ENCODE data around the gene MYOCOS.
"Not testable (repeated sequence)": the region's sequence is repeated elsewhere in the genome, so short reads cannot be mapped to it uniquely, and the experiment has no call there.

MYOCOS gene

DNA sequence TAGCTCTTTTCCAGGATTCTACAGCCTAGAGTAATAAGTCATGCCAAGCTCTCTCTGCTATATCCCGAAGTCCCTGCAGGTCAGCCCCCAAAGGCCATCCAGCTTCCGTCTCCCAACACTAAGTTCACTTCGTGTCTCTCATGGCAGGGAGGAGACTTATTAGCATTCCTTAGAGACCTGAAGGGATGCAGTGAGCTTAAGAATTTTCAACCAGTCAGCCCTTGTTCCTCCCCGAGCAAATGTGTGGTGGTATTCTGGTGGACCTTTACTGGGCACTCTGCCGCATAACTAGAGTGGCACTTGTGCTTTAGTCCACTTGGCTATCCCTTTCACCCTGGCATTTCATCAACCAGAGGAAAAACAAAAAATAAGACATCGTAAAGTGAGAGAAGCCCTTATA is 19.0 kb upstream of the MYOCOS start:
- H3K4me1 Mint-ChIP-seq (ENCODE audit: low read depth); intact Hi-C loops (cut with micrococcal nuclease); H3K9me3 Mint-ChIP-seq; H3K36me3 Mint-ChIP-seq (ENCODE audit: low read depth); H3K27ac Mint-ChIP-seq; H3K4me3 Mint-ChIP-seq; H3K27me3 Mint-ChIP-seq: not testable (repeated sequence)

DNA sequence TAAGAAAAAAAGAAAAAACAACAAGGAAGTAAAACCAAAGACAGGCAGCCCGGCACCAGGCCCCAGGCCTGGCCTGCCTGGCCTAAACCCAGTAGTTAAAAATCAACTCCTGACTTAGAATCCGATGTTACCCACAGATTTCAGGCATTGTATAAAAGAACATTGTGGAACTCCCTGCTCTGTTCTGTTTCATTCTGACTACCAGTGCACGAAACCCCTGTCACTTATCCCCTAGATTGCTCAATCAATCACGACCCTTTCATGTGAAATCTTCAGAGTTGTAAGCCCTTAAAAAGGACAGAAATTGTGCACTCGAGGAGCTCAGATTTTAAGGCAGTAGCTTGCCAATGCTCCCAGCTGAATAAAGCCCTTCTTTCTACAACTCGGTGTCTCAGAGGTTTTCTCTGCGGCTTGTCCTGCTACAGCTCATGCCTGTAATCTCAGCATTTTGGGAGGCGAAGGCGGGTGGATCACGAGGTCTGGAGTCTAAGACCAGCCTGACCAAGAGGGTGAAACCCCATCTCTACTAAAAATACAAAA is 15.6 kb upstream of the MYOCOS start:
- H3K36me3 Mint-ChIP-seq (ENCODE audit: low read depth) = no peaks in the 10 kb centered on the region

DNA sequence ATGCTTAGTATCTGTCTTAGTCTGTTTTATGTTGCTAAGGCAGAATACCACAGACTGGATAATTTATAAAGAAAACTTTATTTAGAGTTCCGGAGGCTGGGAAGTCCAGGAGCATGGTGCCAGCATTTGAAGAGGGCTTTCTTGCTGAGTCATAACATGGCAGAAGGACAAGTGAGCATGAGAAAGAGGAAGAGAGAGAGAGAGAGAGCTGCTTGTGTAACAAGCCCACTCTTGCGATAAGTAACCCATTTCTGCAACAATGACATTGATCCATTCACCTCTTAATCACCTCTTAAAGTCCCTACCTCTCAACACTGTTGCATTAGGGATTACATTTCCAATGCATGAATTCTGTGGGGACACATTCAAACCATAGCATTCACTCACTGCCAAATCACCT is 11.7 kb upstream of the MYOCOS start:
- no peak overlapping the region for H3K4me3 Mint-ChIP-seq
- H3K27ac Mint-ChIP-seq = no peak overlapping the region
- peaks cover 6% of the 10 kb centered on the region for H3K4me1 Mint-ChIP-seq (ENCODE audit: low read depth)
- no peaks in the 10 kb centered on the region for H3K36me3 Mint-ChIP-seq (ENCODE audit: low read depth)
- H3K9me3 Mint-ChIP-seq = no peaks in the 10 kb centered on the region
- no peaks in the 10 kb centered on the region for H3K27me3 Mint-ChIP-seq
- intact Hi-C loops (cut with micrococcal nuclease) = no loop called here

More for the DNA sequence above, 15.6 kb upstream of the MYOCOS start:
- Mint-ChIP-seq H3K9me3 (no peaks in the 10 kb centered on the region), H3K4me1 (ENCODE audit: low read depth) (peaks cover 6% of the 10 kb centered on the region), H3K27me3 (no peaks in the 10 kb centered on the region), H3K4me3 (no peak overlapping the region), H3K27ac (no peak overlapping the region)
- intact Hi-C loops (cut with micrococcal nuclease) = no loop called here

DNA sequence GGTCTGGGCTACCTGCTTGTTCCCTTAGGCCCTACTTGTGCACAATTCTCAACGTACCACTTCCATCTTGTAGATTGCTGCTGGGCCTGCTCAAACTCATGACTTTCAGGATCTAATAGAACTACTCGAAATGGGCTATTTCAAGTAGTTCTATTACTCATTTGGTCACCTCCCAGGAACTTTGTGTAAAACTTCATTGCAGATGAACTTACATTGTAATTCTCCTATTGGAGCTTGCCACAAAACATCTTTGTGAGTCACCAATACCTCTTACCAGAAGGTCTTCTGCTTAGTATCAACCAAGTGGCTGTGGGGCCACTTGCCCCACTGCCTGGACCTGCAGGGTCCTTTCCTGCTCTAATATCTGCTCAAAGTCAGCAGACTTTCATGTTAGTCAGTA is 10.7 kb upstream of the MYOCOS start:
- Mint-ChIP-seq H3K4me3 (no peak overlapping the region), H3K4me1 (ENCODE audit: low read depth) (peaks cover 6% of the 10 kb centered on the region), H3K27me3 (no peaks in the 10 kb centered on the region), H3K36me3 (ENCODE audit: low read depth) (no peaks in the 10 kb centered on the region), H3K27ac (no peak overlapping the region), H3K9me3 (no peaks in the 10 kb centered on the region)
- intact Hi-C loops (cut with micrococcal nuclease) = no loop called here

DNA sequence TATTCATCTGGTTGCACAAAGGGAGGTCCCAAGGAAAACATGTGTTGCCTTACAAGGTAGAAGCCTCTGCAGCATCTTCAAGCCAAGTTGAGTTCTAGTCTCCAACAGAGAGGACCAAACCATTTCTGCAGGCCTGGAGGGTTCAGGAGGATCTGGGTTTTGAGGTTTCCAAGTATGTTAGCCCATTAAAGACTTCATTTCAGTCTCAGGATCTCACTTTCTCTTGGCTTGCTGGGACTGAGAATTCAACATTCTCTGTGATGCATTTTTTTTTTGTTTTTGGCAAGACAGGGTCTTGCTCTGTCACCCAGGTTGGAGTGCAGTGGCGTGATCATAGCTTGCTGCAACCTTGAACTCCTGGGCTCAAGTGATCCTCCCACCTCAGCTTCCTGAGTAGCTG is 8.8 kb upstream of the MYOCOS start:
- Mint-ChIP-seq H3K9me3 (no peaks in the 10 kb centered on the region), H3K36me3 (ENCODE audit: low read depth) (no peaks in the 10 kb centered on the region), H3K27ac (no peak overlapping the region), H3K27me3 (no peaks in the 10 kb centered on the region), H3K4me1 (ENCODE audit: low read depth) (peaks cover 6% of the 10 kb centered on the region), H3K4me3 (no peak overlapping the region)
- intact Hi-C loops (cut with micrococcal nuclease) = no loop called here

DNA sequence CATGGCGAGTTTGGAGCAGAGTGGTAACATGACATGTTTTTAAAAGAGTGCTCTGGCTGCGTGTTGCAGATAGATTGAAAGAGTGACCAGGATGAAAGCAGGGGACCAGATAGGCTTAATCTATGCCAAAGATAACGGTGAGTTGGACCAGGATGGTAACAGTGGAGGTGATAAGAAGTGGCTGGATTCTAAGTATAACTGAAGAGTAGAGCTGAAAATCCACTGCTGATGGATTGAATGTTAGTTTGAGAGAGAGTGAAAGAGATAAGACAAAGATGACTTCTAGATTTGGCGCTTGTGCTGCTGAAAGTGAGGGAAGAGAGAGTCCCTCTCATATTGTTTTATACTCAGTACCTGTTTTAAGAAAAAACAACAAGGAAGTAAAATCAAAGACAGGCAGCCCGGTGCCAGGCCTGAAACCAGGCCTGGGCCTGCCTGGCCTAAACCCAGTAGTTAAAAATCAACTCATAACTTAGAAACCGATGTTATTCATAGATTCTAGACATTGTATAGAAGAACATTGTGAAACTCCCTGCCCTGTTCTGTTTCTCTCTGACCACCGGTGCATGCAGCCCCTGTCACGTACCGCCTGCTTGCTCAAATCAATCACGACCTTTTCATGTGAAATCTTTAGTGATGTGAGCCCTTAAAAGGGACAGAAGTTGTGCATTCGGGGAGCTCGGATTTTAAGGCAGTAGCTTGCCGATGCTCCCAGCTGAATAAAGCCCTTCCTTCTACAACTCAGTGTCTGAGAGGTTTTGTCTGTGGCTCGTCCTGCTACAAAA is 6.7 kb upstream of the MYOCOS start:
- H3K4me1 Mint-ChIP-seq (ENCODE audit: low read depth); H3K27me3 Mint-ChIP-seq; H3K36me3 Mint-ChIP-seq (ENCODE audit: low read depth); intact Hi-C loops (cut with micrococcal nuclease); H3K9me3 Mint-ChIP-seq; H3K4me3 Mint-ChIP-seq; H3K27ac Mint-ChIP-seq: not testable (repeated sequence)

DNA sequence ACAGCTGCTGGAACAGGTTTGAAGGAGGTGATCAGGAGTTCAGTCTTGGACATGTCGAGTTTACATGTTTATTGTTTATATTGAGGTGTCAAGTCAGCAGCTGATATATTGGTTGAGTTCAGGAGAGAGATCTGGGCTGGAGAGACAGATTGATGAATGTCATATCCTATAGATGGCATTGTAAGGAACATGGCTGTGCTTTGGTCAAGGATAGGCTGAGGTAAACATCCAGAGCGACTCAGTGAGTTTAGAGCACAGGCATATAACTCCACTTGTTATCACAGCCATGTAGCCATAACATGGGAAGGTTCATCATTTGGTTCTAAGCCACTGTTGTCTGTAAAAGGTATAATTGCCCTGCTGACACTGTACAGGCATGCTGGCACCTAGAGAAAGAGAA is 5.5 kb upstream of the MYOCOS start:
- H3K27me3 Mint-ChIP-seq = no peaks in the 10 kb centered on the region
- no peaks in the 10 kb centered on the region for H3K36me3 Mint-ChIP-seq (ENCODE audit: low read depth)
- no peak overlapping the region for H3K4me3 Mint-ChIP-seq
- no peak overlapping the region for H3K27ac Mint-ChIP-seq
- no peaks in the 10 kb centered on the region for H3K4me1 Mint-ChIP-seq (ENCODE audit: low read depth)
- intact Hi-C loops (cut with micrococcal nuclease) = no loop called here
- H3K9me3 Mint-ChIP-seq = no peaks in the 10 kb centered on the region

DNA sequence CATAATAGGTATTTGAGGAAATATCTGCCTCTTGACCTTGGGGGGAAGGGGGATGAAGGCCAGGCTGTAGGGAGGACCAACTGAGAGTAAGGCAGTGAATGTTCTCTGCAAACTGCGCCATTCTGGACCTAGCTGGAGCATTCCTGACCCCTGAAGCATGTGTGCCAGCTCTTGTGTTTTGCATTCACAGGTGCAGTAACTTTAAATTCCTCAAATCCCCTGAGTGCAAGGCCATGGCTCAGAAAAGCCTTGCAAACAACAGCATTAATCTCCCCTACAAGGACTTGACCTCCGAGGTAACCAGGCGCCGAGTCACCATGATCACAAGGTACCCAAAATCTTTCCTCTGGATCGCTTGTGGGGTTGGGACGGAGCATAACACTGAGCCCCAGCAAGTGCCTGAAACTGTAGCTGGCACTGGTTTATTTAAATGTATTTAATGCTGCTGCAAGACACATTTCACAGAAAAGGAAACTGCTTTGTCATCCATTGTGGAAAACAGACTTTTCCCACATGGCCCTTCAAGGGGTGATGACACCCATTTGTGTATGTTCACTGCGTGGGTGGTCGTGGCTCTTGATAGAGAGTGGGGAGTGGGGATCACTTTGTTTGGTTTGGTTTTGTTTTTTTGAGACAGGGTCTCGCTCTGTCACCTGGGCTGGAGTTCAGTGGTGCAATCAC is 1.7 kb downstream of the MYOCOS start:
- Mint-ChIP-seq H3K9me3 (no peaks in the 10 kb centered on the region), H3K27me3 (no peaks in the 10 kb centered on the region), H3K4me1 (ENCODE audit: low read depth) (no peaks in the 10 kb centered on the region), H3K4me3 (no peak overlapping the region), H3K36me3 (ENCODE audit: low read depth) (no peaks in the 10 kb centered on the region), H3K27ac (no peak overlapping the region)
- intact Hi-C loops (cut with micrococcal nuclease) = no loop called here

DNA sequence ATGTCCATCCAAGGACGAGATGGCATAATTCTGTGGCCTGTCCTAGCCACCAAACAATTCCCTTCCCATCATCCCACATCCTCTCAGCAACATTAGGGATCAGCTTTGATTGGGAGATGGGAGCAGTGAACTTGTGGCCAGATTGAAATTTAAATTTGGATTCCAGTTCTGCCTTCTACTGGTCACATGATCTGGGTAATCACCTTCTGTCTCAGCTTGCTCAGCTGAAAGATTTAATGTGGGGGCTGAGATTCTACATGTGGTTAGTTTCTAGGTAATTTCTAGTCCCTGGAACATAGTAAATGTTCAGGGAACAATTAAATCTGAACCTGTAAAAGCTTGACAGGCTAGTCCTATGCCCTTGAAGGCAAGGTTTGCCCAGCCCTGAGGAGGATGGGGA is 3.2 kb downstream of the MYOCOS start:
- Mint-ChIP-seq H3K9me3 (no peaks in the 10 kb centered on the region), H3K36me3 (ENCODE audit: low read depth) (no peaks in the 10 kb centered on the region), H3K27me3 (no peaks in the 10 kb centered on the region), H3K4me1 (ENCODE audit: low read depth) (no peaks in the 10 kb centered on the region), H3K27ac (no peak overlapping the region), H3K4me3 (no peak overlapping the region)
- intact Hi-C loops (cut with micrococcal nuclease) = no loop called here

DNA sequence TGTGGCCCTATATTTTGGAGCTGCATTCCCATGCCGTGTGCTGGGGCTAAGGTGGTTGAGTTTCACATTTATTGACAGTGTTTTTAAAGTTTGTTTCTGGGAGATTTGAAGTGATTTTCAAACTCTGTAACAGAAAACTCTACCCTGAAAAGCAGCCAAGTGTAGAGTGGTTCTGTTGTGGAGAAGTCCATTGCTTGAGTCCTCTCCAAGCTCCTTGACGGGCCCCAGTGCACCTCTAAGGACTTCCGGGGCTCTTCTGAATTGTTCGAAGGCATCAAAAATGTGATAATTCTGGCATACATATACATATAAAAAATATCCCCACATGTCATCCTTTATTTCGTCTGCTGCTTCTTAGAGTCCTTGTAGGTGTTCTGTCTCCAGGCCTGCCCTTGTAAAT is 5.0 kb downstream of the MYOCOS start:
- Mint-ChIP-seq H3K36me3 (ENCODE audit: low read depth) (no peaks in the 10 kb centered on the region), H3K27ac (no peak overlapping the region), H3K27me3 (no peaks in the 10 kb centered on the region), H3K9me3 (no peaks in the 10 kb centered on the region), H3K4me1 (ENCODE audit: low read depth) (no peaks in the 10 kb centered on the region), H3K4me3 (no peak overlapping the region)
- intact Hi-C loops (cut with micrococcal nuclease) = no loop called here

DNA sequence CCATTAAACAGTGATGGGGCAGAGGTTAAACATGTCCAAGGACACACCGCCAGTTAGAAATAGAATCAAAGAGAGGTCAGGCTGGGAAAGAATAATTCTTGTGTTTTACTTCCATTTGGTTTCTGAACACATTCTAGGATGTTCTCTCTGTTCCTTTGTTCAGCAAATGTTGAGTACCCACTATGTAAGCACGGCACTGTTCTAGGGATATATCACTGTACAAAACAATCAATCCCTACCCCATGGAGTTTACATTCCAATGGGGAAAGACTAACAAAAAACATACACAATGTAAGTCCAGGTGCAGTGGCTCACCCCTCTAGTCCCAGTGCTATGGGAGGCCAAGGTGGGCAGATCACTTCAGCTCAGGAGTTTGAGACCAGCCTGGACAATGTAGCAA is 6.2 kb downstream of the MYOCOS start:
- Mint-ChIP-seq H3K4me1 (ENCODE audit: low read depth) (no peaks in the 10 kb centered on the region), H3K27me3 (no peaks in the 10 kb centered on the region)

DNA sequence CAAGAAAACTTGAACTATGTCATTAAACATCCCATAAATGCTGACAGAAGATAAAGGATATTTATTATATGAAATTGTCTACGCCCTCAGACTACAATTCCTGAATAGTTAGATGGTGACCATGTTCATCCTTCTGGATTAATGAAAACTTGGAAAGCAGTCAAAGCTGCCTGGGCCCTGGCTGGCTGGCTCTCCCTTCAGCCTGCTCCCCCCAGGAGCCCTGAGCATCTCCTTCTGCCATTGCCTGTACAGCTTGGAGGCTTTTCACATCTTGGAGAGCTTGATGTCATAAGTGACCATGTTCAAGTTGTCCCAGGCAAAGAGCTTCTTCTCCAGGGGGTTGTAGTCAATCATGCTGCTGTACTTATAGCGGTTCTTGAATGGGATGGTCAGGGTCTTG is 13.6 kb downstream of the MYOCOS start:
- Mint-ChIP-seq H3K36me3 (ENCODE audit: low read depth) (no peaks in the 10 kb centered on the region), H3K27me3 (no peaks in the 10 kb centered on the region), H3K4me1 (ENCODE audit: low read depth) (no peaks in the 10 kb centered on the region), H3K4me3 (no peak overlapping the region), H3K9me3 (no peaks in the 10 kb centered on the region), H3K27ac (no peak overlapping the region)
- intact Hi-C loops (cut with micrococcal nuclease) = no loop called here

More for the DNA sequence above, 6.2 kb downstream of the MYOCOS start:
- no peak overlapping the region for H3K4me3 Mint-ChIP-seq
- intact Hi-C loops (cut with micrococcal nuclease) = no loop called here
- H3K9me3 Mint-ChIP-seq = no peaks in the 10 kb centered on the region
- H3K36me3 Mint-ChIP-seq (ENCODE audit: low read depth) = no peaks in the 10 kb centered on the region
- no peak overlapping the region for H3K27ac Mint-ChIP-seq

DNA sequence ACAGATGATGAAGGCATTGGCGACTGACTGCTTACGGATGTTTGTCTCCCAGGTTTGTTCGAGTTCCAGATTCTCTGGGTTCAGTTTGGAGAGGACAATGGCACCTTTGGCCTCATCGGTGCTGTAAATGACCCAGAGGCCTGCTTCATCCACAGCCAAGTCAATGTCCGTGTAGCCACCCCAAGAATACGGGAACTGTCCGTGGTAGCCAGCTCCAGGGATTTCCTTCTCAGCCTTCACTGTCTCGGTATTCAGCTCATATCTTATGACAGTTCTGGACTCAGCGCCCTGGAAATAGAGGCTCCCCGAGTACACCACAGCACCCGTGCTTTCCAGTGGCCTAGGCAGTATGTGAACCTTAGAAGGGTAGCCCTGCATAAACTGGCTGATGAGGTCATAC is 14.1 kb downstream of the MYOCOS start:
- intact Hi-C loops (cut with micrococcal nuclease) = no loop called here
- H3K4me1 Mint-ChIP-seq (ENCODE audit: low read depth) = no peaks in the 10 kb centered on the region
- H3K4me3 Mint-ChIP-seq = no peak overlapping the region
- no peak overlapping the region for H3K27ac Mint-ChIP-seq
- no peaks in the 10 kb centered on the region for H3K9me3 Mint-ChIP-seq
- H3K27me3 Mint-ChIP-seq = no peaks in the 10 kb centered on the region
- no peaks in the 10 kb centered on the region for H3K36me3 Mint-ChIP-seq (ENCODE audit: low read depth)

DNA sequence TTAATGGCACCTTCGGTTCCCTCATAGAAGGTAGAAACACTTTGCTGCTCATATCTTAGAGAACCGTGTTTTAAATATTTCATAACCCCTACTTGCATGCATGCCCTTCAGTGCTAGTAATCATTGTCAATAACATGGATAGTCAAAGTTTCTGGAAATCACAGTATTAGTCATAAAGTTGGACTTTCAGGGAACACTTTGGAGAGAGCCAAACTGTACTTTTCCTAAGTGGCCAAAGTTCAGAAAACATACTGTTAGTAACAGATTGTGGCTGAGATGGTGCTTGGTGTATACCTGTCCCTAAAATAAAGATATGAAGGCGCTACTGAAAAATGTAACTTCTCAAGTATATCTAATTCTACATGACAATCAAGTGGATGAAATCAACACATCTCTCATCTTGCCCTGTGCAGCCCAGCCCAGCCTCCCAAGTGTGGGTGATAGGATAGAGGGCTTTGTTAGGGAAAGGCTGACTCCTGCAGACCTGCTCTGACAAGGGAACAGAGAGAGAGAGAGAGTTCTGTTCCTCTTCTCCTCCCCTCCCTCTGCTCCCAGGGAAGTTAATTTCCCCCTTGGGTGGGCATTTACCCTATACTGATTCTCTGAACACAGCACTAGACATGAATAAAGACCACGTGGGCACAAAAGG is 16.0 kb downstream of the MYOCOS start:
- H3K4me1 Mint-ChIP-seq (ENCODE audit: low read depth) = no peaks in the 10 kb centered on the region
- H3K9me3 Mint-ChIP-seq = no peaks in the 10 kb centered on the region
- no peaks in the 10 kb centered on the region for H3K36me3 Mint-ChIP-seq (ENCODE audit: low read depth)
- H3K27me3 Mint-ChIP-seq = no peaks in the 10 kb centered on the region
- no peak overlapping the region for H3K4me3 Mint-ChIP-seq
- intact Hi-C loops (cut with micrococcal nuclease) = no loop called here
- H3K27ac Mint-ChIP-seq = no peak overlapping the region

Data from dendritic cell treated with granulocyte-macrophage colony-stimulating factor and Interleukin-4, amounts not matched to agents 40 ng/mL and 50 ng/mL, for 4 days (primary cell).